Keratinocyte (primary cell): ENCODE data around the gene CEP78.
"Not testable (repeated sequence)": the region's sequence is repeated elsewhere in the genome, so short reads cannot be mapped to it uniquely, and the experiment has no call there.

Experiments used
- EZH2 ChIP-seq: IDR thresholded peaks from one replicate; pipeline ENCODE4 v1.6.1; 2012; ENCODE audit warnings: inconsistent platforms, mild to moderate bottlenecking, low read length, moderate library complexity
- TF ChIP-seq, protein P1 (sequence below), 3 experiments: IDR thresholded peaks in 1 of 3; conservative IDR thresholded peaks in 1 of 3; optimal IDR thresholded peaks in 1 of 3; 2 replicates in 2 of 3; 3 replicates in 1 of 3; pipeline versions ENCODE3 to v1.5.1; 2011; ENCODE audit warnings: low read length in 3 of 3, mild to moderate bottlenecking in 3 of 3, moderate library complexity in 2 of 3, control low read depth in 1 of 3, inconsistent platforms in 1 of 3; ENCODE audit not compliant: insufficient read depth in 2 of 3; ENCODE audit errors: extremely low read depth in 1 of 3

- TF ChIP-seq, protein P1, sequence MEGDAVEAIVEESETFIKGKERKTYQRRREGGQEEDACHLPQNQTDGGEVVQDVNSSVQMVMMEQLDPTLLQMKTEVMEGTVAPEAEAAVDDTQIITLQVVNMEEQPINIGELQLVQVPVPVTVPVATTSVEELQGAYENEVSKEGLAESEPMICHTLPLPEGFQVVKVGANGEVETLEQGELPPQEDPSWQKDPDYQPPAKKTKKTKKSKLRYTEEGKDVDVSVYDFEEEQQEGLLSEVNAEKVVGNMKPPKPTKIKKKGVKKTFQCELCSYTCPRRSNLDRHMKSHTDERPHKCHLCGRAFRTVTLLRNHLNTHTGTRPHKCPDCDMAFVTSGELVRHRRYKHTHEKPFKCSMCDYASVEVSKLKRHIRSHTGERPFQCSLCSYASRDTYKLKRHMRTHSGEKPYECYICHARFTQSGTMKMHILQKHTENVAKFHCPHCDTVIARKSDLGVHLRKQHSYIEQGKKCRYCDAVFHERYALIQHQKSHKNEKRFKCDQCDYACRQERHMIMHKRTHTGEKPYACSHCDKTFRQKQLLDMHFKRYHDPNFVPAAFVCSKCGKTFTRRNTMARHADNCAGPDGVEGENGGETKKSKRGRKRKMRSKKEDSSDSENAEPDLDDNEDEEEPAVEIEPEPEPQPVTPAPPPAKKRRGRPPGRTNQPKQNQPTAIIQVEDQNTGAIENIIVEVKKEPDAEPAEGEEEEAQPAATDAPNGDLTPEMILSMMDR (optimal IDR thresholded peaks at IDR 0.05 in 1 of 3, IDR thresholded peaks at IDR 0.05 in 1 of 3, conservative IDR thresholded peaks at IDR 0.05 in 1 of 3; ENCODE audit: extremely low read depth in 1 of 3, insufficient read depth in 2 of 3, low read length in 3 of 3), result not testable (repeated sequence)
- not testable (repeated sequence) for TF ChIP-seq EZH2
Measured at GRCh38 chr9:78221841-78222240, 14.0 kb upstream of the CEP78 start.
